Measurements from ENCODE around the gene CCR7. TPM values are rescaled to one million over a fixed set of nuclear protein-coding genes. Genes with fewer than 3 reads are reported as not detected.

The CCR7 gene
- total and polyA plus RNA-seq, 5 experiments from 2014 or later: 571 to 2,008 (median 897) TPM

GRCh38 chr17:40510328-40510648 is 55.0 kb downstream of the CCR7 start:
- POLR2A ChIA-PET: interaction anchor here (0.6 to 1.6 kb wide), 3 partner anchors 8 to 20 kb away, joined by 3 to 6 read pairs (median 3); partner anchors contain the start of gene TNS4

GRCh38 chr17:40509626-40510327 is 55.5 kb downstream of the CCR7 start:
- ATAC-seq (no peak), DNase-seq (no peak)
- Mint-ChIP-seq H3K27ac (no peak overlapping the region), H3K4me3 (no peak overlapping the region), H3K27me3 (peaks cover 0 to 13% (median 7%) of the 10 kb centered on the region in 5 donors), H3K4me1 (peaks cover 10 to 18% (median 14%) of the 10 kb centered on the region in 4 donors), H3K36me3 (no peaks in the 10 kb centered on the region), H3K9me3 (no peaks in the 10 kb centered on the region)
- POLR2A ChIA-PET: interaction anchor here (1.2 to 1.6 kb wide), 2 partner anchors 8 to 13 kb away, joined by 3 to 6 read pairs; partner anchors contain the start of gene TNS4

More at GRCh38 chr17:40510328-40510648, 55.0 kb downstream of the CCR7 start:
- no peaks in the 10 kb centered on the region for H3K9me3 Mint-ChIP-seq
- H3K36me3 Mint-ChIP-seq: no peaks in the 10 kb centered on the region
- peaks cover 15 to 22% (median 19%) of the 10 kb centered on the region in 4 donors for H3K4me1 Mint-ChIP-seq
- H3K27ac Mint-ChIP-seq: no peak overlapping the region
- no peak for ATAC-seq
- no peak for DNase-seq
- no peak overlapping the region for H3K4me3 Mint-ChIP-seq
- H3K27me3 Mint-ChIP-seq: peaks cover 0 to 13% (median 7%) of the 10 kb centered on the region in 5 donors

- H3K9me3 Mint-ChIP-seq: no peaks in the 10 kb centered on the region
- no peaks in the 10 kb centered on the region for H3K36me3 Mint-ChIP-seq
- peaks cover 0 to 2% (median 0%) of the 10 kb centered on the region in 5 donors for H3K27me3 Mint-ChIP-seq
- H3K4me3 Mint-ChIP-seq: no peak overlapping the region
- DNase-seq (no peak), ATAC-seq (no peak)
- POLR2A ChIA-PET: interaction anchor here (0.8 to 1.1 kb wide), 3 partner anchors 8 to 33 kb away, joined by 3 to 4 read pairs (median 3); no protein-coding TSS in a partner anchor
- H3K4me1 Mint-ChIP-seq: peaks cover 0 to 6% (median 4%) of the 10 kb centered on the region in 4 donors
- peak overlapping the region in 1 of 10 donors; percentile 37 for H3K27ac Mint-ChIP-seq
Measured at GRCh38 chr17:40506786-40507185, 58.5 kb downstream of the CCR7 start.

Other genes with a start within 250 kb of the CCR7 start
- gene GJD3, start 200.7 kb downstream of the CCR7 start, total RNA-seq: not detected
- gene GJD3, start 200.7 kb downstream of the CCR7 start, polyA plus RNA-seq: not detected
- under 1 TPM; 0.41 to 0.81 TPM for gene TOP2A, start 147.6 kb downstream of the CCR7 start, total RNA-seq
- under 1 TPM in 1 of 3 donors, not detected in 2; 0.14 TPM for gene TOP2A, start 147.6 kb downstream of the CCR7 start, polyA plus RNA-seq
- under 1 TPM; 0.80 to 0.86 TPM for gene IGFBP4, start 122.0 kb downstream of the CCR7 start, total RNA-seq
- gene IGFBP4, start 122.0 kb downstream of the CCR7 start, polyA plus RNA-seq: 1 to 10 TPM in 1 of 3 donors, under 1 TPM in 1, not detected in 1; 0.09 to 1.0 TPM
- not detected for gene TNS4, start 63.8 kb downstream of the CCR7 start, total RNA-seq
- gene TNS4, start 63.8 kb downstream of the CCR7 start, polyA plus RNA-seq: not detected
- 100 to 1,000 TPM in 1 of 2 experiments, 10 to 100 TPM in 1; 97.5 to 108 TPM for gene SMARCE1, start 82.3 kb upstream of the CCR7 start, total RNA-seq
- 100 to 1,000 TPM; 195 to 229 (median 220) TPM for gene SMARCE1, start 82.3 kb upstream of the CCR7 start, polyA plus RNA-seq
- gene KRT222, start 99.7 kb upstream of the CCR7 start, total RNA-seq: not detected
- under 1 TPM in 1 of 3 donors, not detected in 2; 0.09 TPM for gene KRT222, start 99.7 kb upstream of the CCR7 start, polyA plus RNA-seq
- not detected for gene KRT24, start 138.3 kb upstream of the CCR7 start, total RNA-seq
- gene KRT24, start 138.3 kb upstream of the CCR7 start, polyA plus RNA-seq: not detected
- not detected for gene KRT25, start 189.9 kb upstream of the CCR7 start, total RNA-seq
- gene KRT25, start 189.9 kb upstream of the CCR7 start, polyA plus RNA-seq: not detected
- not detected for gene KRT26, start 206.7 kb upstream of the CCR7 start, total RNA-seq
- gene KRT26, start 206.7 kb upstream of the CCR7 start, polyA plus RNA-seq: not detected
- gene KRT27, start 217.1 kb upstream of the CCR7 start, total RNA-seq: not detected
- gene KRT27, start 217.1 kb upstream of the CCR7 start, polyA plus RNA-seq: not detected
- not detected for gene KRT28, start 234.5 kb upstream of the CCR7 start, total RNA-seq
- not detected for gene KRT28, start 234.5 kb upstream of the CCR7 start, polyA plus RNA-seq

Measured in naive thymus-derived CD8-positive, alpha-beta T cell (primary cell).